NCI-H1417 treated with DMSO at 0.1 percent for 48 hours (cell line): ENCODE measurements around the gene KCNN3.
A peak's percentile ranks its signal among the peaks of the same experiment; 100 is the strongest.

Source experiments
- DNase-seq: peaks from one replicate; lab custom pipeline; 2025; lab: John Stamatoyannopoulos, UW

KCNN3 gene

GRCh38 chr1:154749078-154749760 is 120.9 kb downstream of the KCNN3 start:
- no peak for DNase-seq

GRCh38 chr1:154748405-154748775 is 121.7 kb downstream of the KCNN3 start:
- DNase-seq, result no peak

GRCh38 chr1:154747740-154748404 is 122.2 kb downstream of the KCNN3 start:
- no peak for DNase-seq

GRCh38 chr1:154747380-154747739 is 122.7 kb downstream of the KCNN3 start:
- no peak for DNase-seq

- no peak for DNase-seq
These were observed 123.3 kb downstream of the KCNN3 start for GRCh38 chr1:154746622-154747299.

- no peak for DNase-seq
These were observed 124.2 kb downstream of the KCNN3 start for GRCh38 chr1:154745750-154746425.

- no peak for DNase-seq
These were observed 124.8 kb downstream of the KCNN3 start for GRCh38 chr1:154745286-154745731.

- no peak for DNase-seq
These were observed 125.6 kb downstream of the KCNN3 start for GRCh38 chr1:154744352-154745035.

GRCh38 chr1:154743526-154744036 is 126.5 kb downstream of the KCNN3 start:
- no peak for DNase-seq

GRCh38 chr1:154742606-154743005 is 127.5 kb downstream of the KCNN3 start:
- no peak for DNase-seq

GRCh38 chr1:154741741-154742495 is 128.2 kb downstream of the KCNN3 start:
- DNase-seq, result no peak

- no peak for DNase-seq
These were observed 128.8 kb downstream of the KCNN3 start for GRCh38 chr1:154741327-154741726.

GRCh38 chr1:154739654-154740053 is 130.4 kb downstream of the KCNN3 start:
- DNase-seq, result no peak

GRCh38 chr1:154736841-154737240 is 133.2 kb downstream of the KCNN3 start:
- no peak for DNase-seq

GRCh38 chr1:154735804-154736168 is 134.3 kb downstream of the KCNN3 start:
- DNase-seq, result no peak

GRCh38 chr1:154735061-154735803 is 134.8 kb downstream of the KCNN3 start:
- DNase-seq, result no peak

- no peak for DNase-seq
These were observed 136.5 kb downstream of the KCNN3 start for GRCh38 chr1:154733621-154734020.

- DNase-seq, result no peak
These were observed 139.0 kb downstream of the KCNN3 start for GRCh38 chr1:154730986-154731489.

- peak; percentile 88 for DNase-seq
These were observed 139.8 kb downstream of the KCNN3 start for GRCh38 chr1:154730259-154730658.

- no peak for DNase-seq
These were observed 140.5 kb downstream of the KCNN3 start for GRCh38 chr1:154729577-154729976.
